ENCODE data around the gene CUL9.

The CUL9 gene

DNA sequence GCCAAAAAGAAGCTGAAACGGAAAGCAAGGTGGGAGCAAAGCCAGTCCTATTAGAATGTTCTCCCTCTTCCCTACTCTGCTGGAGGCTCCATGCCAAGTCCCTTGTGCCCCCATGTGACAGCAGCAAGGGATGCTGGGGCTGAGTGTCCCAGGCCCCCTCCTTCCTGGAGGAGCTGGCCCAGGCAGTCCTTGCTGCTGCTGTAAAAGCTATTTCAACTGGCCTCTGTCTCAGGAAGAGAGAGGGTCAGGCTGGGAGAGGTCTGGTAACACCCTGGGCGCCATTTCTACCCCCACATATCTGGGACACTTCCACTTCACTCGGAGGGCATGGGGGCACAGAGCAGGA is 86.3 kb downstream of the CUL9 start:
- ATAC-seq (replicated peaks) (no peak), DNase-seq (no peak)
- Mint-ChIP-seq H3K27ac (no peak overlapping the region), H3K36me3 (no peaks in the 10 kb centered on the region), H3K9me3 (no peaks in the 10 kb centered on the region), H3K27me3 (peaks cover 5 to 13% of the 10 kb centered on the region in 2 donors), H3K4me3 (no peak overlapping the region), H3K4me1 (peaks cover 33 to 47% of the 10 kb centered on the region in 2 donors)

DNA sequence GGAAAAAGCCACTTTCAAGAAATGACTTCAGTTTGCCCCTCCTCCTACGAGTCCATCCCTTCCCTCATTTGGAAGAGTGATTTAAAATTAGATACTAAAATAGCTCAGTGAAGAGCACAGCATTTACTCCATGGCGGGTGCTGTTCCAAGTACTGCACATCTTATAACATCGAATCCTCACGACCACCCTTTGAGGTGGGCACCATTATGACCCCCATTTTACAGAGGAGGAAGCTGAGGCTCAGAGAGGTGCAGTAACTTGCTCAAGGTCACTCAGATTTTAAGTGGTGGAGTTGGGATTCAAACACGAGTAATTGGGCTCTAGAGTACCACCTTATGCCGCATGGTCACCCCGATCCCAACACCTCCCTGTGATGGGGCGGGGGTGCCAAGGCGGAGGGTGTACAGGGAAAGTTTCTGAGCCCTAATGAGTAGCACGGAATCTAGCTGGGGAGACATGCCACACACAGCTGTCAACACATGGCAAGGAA is 86.8 kb downstream of the CUL9 start:
- Mint-ChIP-seq H3K27me3 (peaks cover 5 to 10% of the 10 kb centered on the region in 2 donors), H3K27ac (no peak overlapping the region), H3K36me3 (no peaks in the 10 kb centered on the region), H3K4me1 (peaks cover 29 to 43% of the 10 kb centered on the region in 2 donors), H3K9me3 (no peaks in the 10 kb centered on the region), H3K4me3 (peak overlapping the region; percentile 69 to 77)
- DNase-seq: no peak
- no peak for ATAC-seq (replicated peaks)

DNA sequence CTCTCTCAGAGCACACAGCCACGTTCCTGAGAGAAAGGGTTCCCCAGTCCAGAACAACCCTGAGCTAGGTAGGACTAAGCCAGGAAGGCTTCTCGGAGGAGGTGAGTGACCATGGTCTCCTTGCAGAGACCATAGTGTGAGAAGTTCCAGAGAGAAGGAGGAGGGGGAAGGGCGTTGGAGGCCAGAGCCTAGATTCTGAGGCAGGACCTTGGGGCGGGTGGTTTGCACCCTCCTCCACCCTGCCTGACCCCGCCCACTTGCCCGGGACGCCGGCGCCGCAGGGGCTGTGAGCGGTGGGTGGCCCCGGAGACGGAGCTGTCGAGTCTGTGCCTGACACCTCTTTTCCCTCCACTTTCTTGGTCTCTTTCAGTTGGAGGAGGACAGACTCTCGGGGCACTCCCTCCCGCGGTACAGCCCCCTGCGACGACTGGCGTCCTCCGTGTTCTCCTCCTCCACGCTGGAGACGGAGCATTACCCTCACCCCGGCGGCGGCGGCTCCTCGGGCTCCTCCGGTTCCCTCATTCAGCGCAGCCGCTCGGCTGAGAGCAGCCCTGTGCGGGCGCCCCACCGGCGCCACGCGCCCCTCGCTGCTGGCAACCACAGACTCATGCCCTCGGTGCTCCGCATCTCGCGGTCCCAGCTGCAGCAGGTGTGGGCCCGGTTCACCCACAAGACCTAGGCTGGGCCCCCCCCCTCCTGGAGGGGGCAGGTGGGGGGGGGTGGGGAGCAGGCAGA is 87.4 kb downstream of the CUL9 start:
- peak; percentile 26 for DNase-seq
- H3K27ac Mint-ChIP-seq: peak overlapping the region; percentile 62

DNA sequence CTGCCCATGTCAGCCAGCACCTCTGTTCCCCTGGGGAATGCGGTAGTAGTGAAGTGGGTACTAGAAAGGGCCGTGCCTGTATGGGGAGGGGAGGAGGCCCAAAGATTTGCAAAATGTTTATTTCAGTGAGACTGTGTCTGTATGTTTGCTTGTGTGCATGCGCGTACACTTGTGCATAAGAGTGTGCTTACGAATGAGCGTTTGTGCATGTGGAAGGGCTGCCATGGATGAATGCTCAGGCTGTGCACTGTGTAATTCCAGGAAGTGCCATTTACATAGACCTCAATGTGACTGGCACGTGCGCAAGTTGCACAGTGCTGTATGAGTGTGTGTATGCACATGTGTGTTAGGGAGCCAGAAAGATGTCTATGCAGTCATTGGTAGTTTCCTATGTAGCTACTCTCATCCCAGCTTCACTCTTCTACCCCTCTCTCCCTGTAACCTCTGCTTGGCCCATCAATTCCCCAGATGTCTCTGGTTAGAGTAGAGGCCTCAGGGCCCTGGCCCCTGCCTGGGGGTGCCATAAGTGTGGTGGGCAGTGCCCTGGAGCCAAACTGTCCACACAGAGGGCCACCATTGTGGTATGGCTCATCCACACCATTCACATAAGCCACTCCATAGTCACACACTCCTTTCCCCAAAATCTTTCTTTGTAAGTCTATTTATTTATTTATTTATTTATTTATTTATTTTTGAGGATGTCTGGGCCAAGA is 89.3 kb downstream of the CUL9 start:
- no peak overlapping the region for H3K27ac Mint-ChIP-seq

More for the DNA sequence above, 87.4 kb downstream of the CUL9 start:
- Mint-ChIP-seq H3K36me3 (no peaks in the 10 kb centered on the region), H3K4me3 (peak overlapping the region; percentile 69 to 77), H3K27me3 (peaks cover 5 to 9% of the 10 kb centered on the region in 2 donors), H3K9me3 (no peaks in the 10 kb centered on the region), H3K4me1 (peaks cover 30 to 49% of the 10 kb centered on the region in 2 donors)
- peak; percentile 35 to 50 for ATAC-seq (replicated peaks)

DNA sequence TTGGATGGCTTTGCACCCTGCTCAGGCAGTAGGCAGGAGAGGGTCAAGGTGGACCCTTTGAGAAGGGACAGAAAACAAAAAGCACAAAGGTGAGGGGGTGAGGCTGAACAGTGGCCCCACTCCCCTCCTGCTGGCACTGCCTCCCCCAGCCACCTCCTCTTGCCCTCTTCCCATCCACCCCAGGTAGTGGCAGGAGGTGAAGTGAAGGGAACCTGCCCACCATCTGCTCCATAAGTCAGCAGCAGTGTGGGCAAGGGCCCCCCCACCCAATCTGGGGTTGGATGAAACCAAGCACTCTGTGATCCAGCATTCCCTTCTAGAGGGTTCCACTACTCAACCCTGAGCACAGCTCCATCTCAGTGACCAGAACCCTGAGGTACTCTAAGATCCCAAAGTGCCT is 89.9 kb downstream of the CUL9 start:
- ATAC-seq (replicated peaks): no peak
- no peak overlapping the region for H3K27ac Mint-ChIP-seq
- H3K4me1 Mint-ChIP-seq: peaks cover 38 to 66% of the 10 kb centered on the region in 2 donors
- H3K4me3 Mint-ChIP-seq: no peak overlapping the region
- no peaks in the 10 kb centered on the region for H3K9me3 Mint-ChIP-seq
- H3K27me3 Mint-ChIP-seq: peaks cover 7 to 17% of the 10 kb centered on the region in 2 donors
- no peaks in the 10 kb centered on the region for H3K36me3 Mint-ChIP-seq
- no peak for DNase-seq

More for the DNA sequence above, 89.3 kb downstream of the CUL9 start:
- H3K4me3 Mint-ChIP-seq: no peak overlapping the region
- H3K36me3 Mint-ChIP-seq: no peaks in the 10 kb centered on the region
- peaks cover 5 to 14% of the 10 kb centered on the region in 2 donors for H3K27me3 Mint-ChIP-seq
- DNase-seq (peak; percentile 31), ATAC-seq (replicated peaks) (peak; percentile 58 to 69)
- peaks cover 34 to 60% of the 10 kb centered on the region in 2 donors for H3K4me1 Mint-ChIP-seq
- no peaks in the 10 kb centered on the region for H3K9me3 Mint-ChIP-seq

DNA sequence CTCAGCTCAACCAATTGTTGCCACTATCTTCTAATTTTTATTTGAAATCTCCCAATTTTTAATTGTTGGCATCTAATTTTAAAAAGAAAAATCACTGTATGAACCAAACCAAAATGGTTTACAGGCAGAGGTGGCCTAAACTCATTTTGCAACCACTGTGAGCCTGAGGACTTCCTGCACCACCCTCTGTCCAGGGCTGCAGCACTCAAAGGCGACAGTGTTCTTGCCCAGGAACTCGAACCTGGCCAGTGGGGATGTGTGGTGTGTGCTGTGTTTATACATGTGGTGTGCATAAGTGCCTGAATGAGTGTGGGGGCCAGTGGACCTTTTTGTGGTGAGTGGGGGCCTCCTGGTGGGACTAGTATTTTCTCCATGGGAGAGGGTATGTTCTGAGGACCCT is 91.7 kb downstream of the CUL9 start:
- DNase-seq (no peak), ATAC-seq (replicated peaks) (no peak)
- no peaks in the 10 kb centered on the region for H3K36me3 Mint-ChIP-seq
- H3K9me3 Mint-ChIP-seq: no peaks in the 10 kb centered on the region
- no peak overlapping the region for H3K4me3 Mint-ChIP-seq
- H3K4me1 Mint-ChIP-seq: peaks cover 46 to 68% of the 10 kb centered on the region in 2 donors
- no peak overlapping the region for H3K27ac Mint-ChIP-seq
- H3K27me3 Mint-ChIP-seq: peaks cover 6 to 26% of the 10 kb centered on the region in 2 donors
